Esophagus (tissue), 2 donors: ENCODE results near the gene ARHGAP24. TPM values are rescaled to one million over a fixed set of nuclear protein-coding genes. Genes with fewer than 3 reads are reported as not detected.

ENCODE experiments used
- H3K27ac ChIP-seq, 2 donors: one replicate each; pipeline ENCODE4 v1.5.1; 2013; ENCODE audit warnings: low read depth in 2 of 2, mild to moderate bottlenecking in 2 of 2, inconsistent platforms in 1 of 2, low read length in 1 of 2, moderate library complexity in 1 of 2
- H3K27me3 ChIP-seq, 2 donors: one replicate each; pipeline ENCODE4 v1.6.1; 2013; ENCODE audit warnings: low read length in 2 of 2, control low read depth in 1 of 2, mild to moderate bottlenecking in 1 of 2; ENCODE audit not compliant: insufficient read depth in 2 of 2, control insufficient read depth in 1 of 2
- H3K36me3 ChIP-seq, 2 donors: one replicate each; pipeline ENCODE4 v1.6.1; 2013; ENCODE audit warnings: low read length in 1 of 2; ENCODE audit not compliant: control insufficient read depth in 2 of 2, insufficient read depth in 2 of 2
- H3K4me1 ChIP-seq, 2 donors: one replicate each; pipeline ENCODE4 v1.6.1; 2013; ENCODE audit warnings: low read length in 1 of 2; ENCODE audit not compliant: control insufficient read depth in 2 of 2, insufficient read depth in 2 of 2
- H3K4me3 ChIP-seq, 2 donors: one replicate each; pipeline ENCODE4 v1.5.1; 2013; ENCODE audit warnings: low read length in 2 of 2, mild to moderate bottlenecking in 2 of 2, low read depth in 1 of 2, moderate library complexity in 1 of 2
- H3K9me3 ChIP-seq, 2 donors: one replicate each; pipeline ENCODE4 v1.6.1; 2013; ENCODE audit warnings: mild to moderate bottlenecking in 2 of 2, low read depth in 1 of 2, low read length in 1 of 2, moderate library complexity in 1 of 2; ENCODE audit not compliant: control insufficient read depth in 2 of 2, insufficient read depth in 1 of 2
- WGBS, 2 donors: extraction: QIAGEN DNeasy Blood & Tissue Kit; methylation state at CpG; one replicate each; pipeline ENCODE4 v1.1.7; 2013; 5-methylcytosine and 5-hydroxymethylcytosine counted together
- polyA plus RNA-seq, 2 donors: library from polyadenylated mRNA; stranded (reverse); fragments of 200-250 nt; gene quantifications; one replicate each; pipeline ENCODE4 v1.2.3, GENCODE V29; 2013
- donor health status: healthy with polysubstance abuse.
- donor health status: Bipolar disorder and iron deficiency.

The ARHGAP24 gene
- polyA plus RNA-seq, 2 donors, result 2.0 to 2.8 TPM

GRCh38 chr4:85534120-85534519 is 59.2 kb downstream of the ARHGAP24 start:
- H3K4me3 ChIP-seq, result no peak overlapping the region
- no peaks in the 10 kb centered on the region for H3K27me3 ChIP-seq
- H3K9me3 ChIP-seq, result no peaks in the 10 kb centered on the region
- H3K27ac ChIP-seq, result no peak overlapping the region
- H3K4me1 ChIP-seq, result no peaks in the 10 kb centered on the region
- no peaks in the 10 kb centered on the region for H3K36me3 ChIP-seq
- WGBS, 2 donors, result 92 to 95% methylated on average over 3 of the region's 3 CpGs

- 93 to 94% methylated on average over 1 of the region's 1 CpG for WGBS, 2 donors
- H3K4me3 ChIP-seq, result no peak overlapping the region
- H3K9me3 ChIP-seq, result no peaks in the 10 kb centered on the region
Observed at GRCh38 chr4:85543832-85544231, 68.9 kb downstream of the ARHGAP24 start.

GRCh38 chr4:85544751-85545150 is 69.8 kb downstream of the ARHGAP24 start:
- H3K4me1 ChIP-seq, result no peaks in the 10 kb centered on the region
- no peak overlapping the region for H3K4me3 ChIP-seq
- no peak overlapping the region for H3K27ac ChIP-seq
- H3K36me3 ChIP-seq, result no peaks in the 10 kb centered on the region
- no peaks in the 10 kb centered on the region for H3K27me3 ChIP-seq
- WGBS, 2 donors, result 86 to 97% methylated on average over 5 of the region's 5 CpGs
- no peaks in the 10 kb centered on the region for H3K9me3 ChIP-seq

More at GRCh38 chr4:85543832-85544231, 68.9 kb downstream of the ARHGAP24 start:
- no peaks in the 10 kb centered on the region for H3K36me3 ChIP-seq
- H3K27ac ChIP-seq, result no peak overlapping the region
- no peaks in the 10 kb centered on the region for H3K4me1 ChIP-seq
- no peaks in the 10 kb centered on the region for H3K27me3 ChIP-seq

- no peak overlapping the region for H3K27ac ChIP-seq
- H3K27me3 ChIP-seq, result no peaks in the 10 kb centered on the region
- H3K4me1 ChIP-seq, result no peaks in the 10 kb centered on the region
- no peaks in the 10 kb centered on the region for H3K9me3 ChIP-seq
- H3K4me3 ChIP-seq, result no peak overlapping the region
- 89 to 91% methylated on average over 2 of the region's 2 CpGs for WGBS, 2 donors
- H3K36me3 ChIP-seq, result no peaks in the 10 kb centered on the region
Observed at GRCh38 chr4:85548116-85548515, 73.2 kb downstream of the ARHGAP24 start.

GRCh38 chr4:85548841-85549240 is 73.9 kb downstream of the ARHGAP24 start:
- WGBS, 2 donors, result 56 to 60% methylated on average over 2 of the region's 2 CpGs
- H3K4me3 ChIP-seq, result no peak overlapping the region
- H3K9me3 ChIP-seq, result no peaks in the 10 kb centered on the region
- H3K4me1 ChIP-seq, result no peaks in the 10 kb centered on the region
- H3K36me3 ChIP-seq, result no peaks in the 10 kb centered on the region
- no peak overlapping the region for H3K27ac ChIP-seq
- no peaks in the 10 kb centered on the region for H3K27me3 ChIP-seq

GRCh38 chr4:85555206-85555605 is 80.3 kb downstream of the ARHGAP24 start:
- H3K27ac ChIP-seq, result no peak overlapping the region
- no peaks in the 10 kb centered on the region for H3K36me3 ChIP-seq
- no peaks in the 10 kb centered on the region for H3K9me3 ChIP-seq
- no peak overlapping the region for H3K4me3 ChIP-seq
- H3K4me1 ChIP-seq, result no peaks in the 10 kb centered on the region
- WGBS, 2 donors, result 77 to 90% methylated on average over 1 of the region's 1 CpG
- no peaks in the 10 kb centered on the region for H3K27me3 ChIP-seq

- Histone ChIP-seq H3K4me1 (no peaks in the 10 kb centered on the region), H3K4me3 (no peak overlapping the region), H3K27ac (no peak overlapping the region), H3K27me3 (no peaks in the 10 kb centered on the region), H3K36me3 (no peaks in the 10 kb centered on the region), H3K9me3 (no peaks in the 10 kb centered on the region)
- WGBS, 2 donors, result 81 to 84% methylated on average over 4 of the region's 4 CpGs
Observed at GRCh38 chr4:85556283-85556682, 81.3 kb downstream of the ARHGAP24 start.

- Histone ChIP-seq H3K4me3 (no peak overlapping the region), H3K27me3 (no peaks in the 10 kb centered on the region), H3K27ac (no peak overlapping the region), H3K4me1 (no peaks in the 10 kb centered on the region), H3K36me3 (no peaks in the 10 kb centered on the region), H3K9me3 (no peaks in the 10 kb centered on the region)
- 70 to 73% methylated on average over 6 of the region's 6 CpGs for WGBS, 2 donors
Observed at GRCh38 chr4:85557016-85557901, 82.3 kb downstream of the ARHGAP24 start.

GRCh38 chr4:85565761-85566480 is 91.0 kb downstream of the ARHGAP24 start:
- no peak overlapping the region for H3K27ac ChIP-seq
- 88 to 92% methylated on average over 4 of the region's 4 CpGs for WGBS, 2 donors
- no peaks in the 10 kb centered on the region for H3K36me3 ChIP-seq
- H3K9me3 ChIP-seq, result no peaks in the 10 kb centered on the region
- no peak overlapping the region for H3K4me3 ChIP-seq
- no peaks in the 10 kb centered on the region for H3K27me3 ChIP-seq
- H3K4me1 ChIP-seq, result no peaks in the 10 kb centered on the region
